ENCODE data around the gene TMEM190.
"Not testable (repeated sequence)": the region's sequence is repeated elsewhere in the genome, so short reads cannot be mapped to it uniquely, and the experiment has no call there.

Gene TMEM190

DNA sequence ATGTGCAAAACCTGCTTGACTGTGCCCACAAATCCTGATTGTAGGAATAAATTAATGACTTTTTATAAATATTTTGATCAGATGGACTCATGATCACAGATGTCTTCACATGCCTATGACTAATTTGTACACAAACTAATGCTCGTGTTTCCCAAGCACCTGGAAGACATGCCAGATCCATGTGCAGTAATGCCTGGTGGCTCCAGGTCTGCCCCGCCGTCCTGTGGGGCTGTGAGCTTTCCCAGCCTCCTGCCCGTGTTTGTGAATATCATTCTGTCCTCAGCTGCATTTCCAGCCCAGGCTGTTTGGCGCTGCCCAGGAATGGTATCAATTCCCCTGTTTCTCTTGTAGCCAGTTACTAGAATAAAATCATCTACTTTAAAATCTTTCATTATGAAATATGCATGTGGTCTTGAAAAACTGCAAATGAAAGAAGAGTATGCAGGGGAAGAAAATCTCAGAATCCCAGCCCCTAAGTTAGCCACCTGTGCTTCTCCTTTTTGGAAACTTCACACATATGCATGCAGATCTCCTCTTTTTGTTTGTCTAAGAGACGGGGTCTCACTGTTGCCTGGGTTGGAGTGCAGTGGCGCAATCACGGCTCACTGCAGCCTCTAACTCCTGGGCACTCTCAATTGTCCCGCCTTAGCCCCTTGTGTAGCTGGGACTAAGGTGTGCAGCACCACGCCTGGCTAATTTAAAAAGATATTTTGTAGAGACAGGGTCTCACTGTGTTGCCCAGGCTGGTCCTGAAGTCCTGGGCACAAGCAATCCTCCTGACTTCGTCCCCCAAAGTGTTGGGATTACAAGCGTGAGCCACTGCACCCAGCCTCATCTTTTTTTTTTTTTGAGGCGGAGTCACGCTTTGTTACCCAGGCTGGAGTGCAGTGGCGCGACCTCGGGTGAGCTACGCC lies 15.3 kb downstream of the TMEM190 start:
- no peak for DNase-seq

GRCh38 chr19:55392820-55393761 lies 16.5 kb downstream of the TMEM190 start:
- peak; percentile 41 for DNase-seq

DNA sequence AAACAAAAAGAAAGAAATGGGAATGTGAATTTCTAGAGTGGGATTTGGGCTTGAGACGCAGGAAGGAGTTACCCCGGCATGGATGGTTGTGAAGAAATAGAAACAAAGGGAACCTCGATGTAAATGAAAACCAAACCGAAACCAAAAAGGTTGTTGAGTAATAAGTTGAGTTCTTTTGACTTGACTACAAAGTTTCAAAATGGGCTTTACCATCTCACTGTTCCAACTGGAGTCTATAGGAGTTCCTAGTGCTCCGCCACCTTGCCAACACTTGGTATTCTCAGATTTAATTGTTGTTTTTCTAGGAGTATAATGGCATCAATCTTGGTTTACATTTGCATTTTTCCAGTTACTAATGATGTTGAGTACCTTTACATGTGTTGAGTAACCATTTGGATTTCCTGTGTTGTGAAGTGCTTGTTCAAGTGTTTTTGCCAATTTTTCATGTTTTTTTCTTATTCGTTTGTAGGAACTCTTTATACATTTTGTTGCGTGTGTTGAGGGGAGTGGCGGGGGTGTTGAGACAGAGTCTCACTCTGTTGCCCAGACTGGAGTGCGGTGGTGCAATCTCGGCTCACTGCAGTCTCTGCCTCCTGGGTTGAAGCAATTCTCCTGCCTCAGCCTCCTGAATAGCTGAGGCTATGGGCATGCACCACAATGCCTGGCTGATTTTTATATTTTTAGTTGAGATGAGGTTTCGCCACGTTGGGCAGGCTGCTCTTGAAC lies 21.7 kb downstream of the TMEM190 start:
- DNase-seq: no peak

DNA sequence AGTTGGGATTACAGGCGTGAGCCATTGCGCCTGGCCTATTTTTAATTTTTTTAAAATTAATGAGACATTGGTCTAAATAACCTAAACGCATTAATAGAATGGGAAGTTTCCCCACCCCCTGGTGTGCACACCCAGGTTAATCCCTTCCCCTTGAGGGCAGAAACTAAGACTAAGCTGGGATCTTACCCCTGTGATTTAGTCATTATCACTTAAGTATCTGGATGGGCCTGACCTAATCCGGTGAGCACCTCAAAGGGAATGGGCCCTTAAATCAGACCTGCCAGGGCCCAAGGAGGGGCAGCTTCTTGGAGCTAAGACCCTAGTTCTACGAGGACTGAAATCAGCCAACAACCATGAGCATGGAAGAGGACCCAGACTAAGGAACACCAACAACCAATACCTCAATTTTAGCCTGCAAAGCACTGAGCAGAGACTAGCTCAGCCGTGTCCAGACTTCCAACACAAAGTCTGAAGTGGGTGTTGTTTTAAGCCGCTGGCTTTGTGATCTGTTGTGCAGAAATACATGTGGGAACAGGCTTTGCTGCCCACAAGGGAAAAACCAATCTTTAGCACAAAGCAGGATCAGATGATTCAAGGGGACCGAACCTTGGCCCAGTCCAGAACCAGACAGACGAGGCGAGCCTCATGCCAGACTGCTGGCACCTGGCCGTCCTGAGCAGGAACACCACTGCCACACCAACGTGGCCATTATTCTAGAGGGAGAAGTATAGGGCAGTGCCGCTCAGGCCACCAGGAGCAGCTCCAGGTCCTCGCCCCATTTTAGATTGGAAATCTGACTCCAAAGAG lies 23.9 kb downstream of the TMEM190 start:
- DNase-seq: no peak

DNA sequence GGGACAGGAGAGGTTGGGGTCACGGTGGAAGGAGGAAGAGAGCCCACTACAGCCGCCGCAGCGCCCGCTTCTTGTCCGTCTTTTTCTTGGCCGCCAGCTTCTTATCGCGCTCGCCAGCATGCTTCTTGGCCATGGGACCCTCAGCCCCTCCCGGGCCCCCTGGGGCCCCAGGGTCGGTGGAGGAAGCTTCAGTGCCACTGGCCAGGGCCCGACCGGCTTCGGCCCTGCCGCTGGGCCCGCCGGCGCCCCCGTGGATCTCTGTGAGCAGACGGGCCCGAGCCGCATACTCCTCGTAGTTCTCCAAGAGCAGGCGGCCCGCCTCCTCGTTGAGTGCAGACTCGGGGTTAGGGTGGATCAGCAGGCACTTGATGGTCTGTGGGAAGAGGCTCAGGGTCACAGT lies 24.8 kb downstream of the TMEM190 start:
- DNase-seq: not testable (repeated sequence)

DNA sequence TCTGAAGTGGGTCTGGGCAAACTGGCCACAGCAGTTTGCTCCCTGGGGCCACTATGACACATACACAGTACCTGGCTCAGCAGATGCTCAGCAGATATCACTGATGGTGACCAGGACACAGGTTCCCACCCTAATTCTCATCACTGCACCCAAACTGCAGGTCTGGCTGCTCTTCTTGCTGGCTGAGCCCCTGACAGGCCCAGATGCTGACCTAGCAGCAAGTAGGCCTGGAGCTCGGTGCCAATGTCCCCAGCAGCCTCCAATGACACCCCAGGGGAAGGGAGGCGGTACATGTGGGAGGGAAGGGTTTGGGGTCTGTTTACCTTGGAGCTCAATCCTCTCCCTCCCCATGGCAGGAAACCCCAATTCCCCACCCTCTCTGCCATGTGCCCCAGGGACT lies 25.9 kb downstream of the TMEM190 start:
- no peak for DNase-seq

DNA sequence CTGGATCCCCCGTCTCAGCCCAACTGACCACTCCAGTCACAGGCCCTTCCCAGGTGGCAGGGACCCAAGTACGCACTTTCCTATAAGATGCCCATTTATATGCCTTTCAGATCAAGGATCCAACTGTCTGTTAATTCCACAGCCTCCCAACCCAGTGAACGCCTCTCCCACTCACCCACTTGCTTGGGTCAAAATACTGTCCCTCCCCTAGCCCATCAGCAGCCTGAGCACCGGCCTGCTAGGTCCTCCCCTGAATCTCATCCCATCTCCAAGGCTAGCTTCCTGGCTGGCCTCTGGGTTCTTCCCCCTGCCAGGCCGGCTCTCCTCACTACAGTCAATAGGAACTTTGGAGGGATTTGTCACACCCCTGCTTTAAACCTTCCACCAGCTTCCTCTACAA lies 29.0 kb downstream of the TMEM190 start:
- no peak for DNase-seq

DNA sequence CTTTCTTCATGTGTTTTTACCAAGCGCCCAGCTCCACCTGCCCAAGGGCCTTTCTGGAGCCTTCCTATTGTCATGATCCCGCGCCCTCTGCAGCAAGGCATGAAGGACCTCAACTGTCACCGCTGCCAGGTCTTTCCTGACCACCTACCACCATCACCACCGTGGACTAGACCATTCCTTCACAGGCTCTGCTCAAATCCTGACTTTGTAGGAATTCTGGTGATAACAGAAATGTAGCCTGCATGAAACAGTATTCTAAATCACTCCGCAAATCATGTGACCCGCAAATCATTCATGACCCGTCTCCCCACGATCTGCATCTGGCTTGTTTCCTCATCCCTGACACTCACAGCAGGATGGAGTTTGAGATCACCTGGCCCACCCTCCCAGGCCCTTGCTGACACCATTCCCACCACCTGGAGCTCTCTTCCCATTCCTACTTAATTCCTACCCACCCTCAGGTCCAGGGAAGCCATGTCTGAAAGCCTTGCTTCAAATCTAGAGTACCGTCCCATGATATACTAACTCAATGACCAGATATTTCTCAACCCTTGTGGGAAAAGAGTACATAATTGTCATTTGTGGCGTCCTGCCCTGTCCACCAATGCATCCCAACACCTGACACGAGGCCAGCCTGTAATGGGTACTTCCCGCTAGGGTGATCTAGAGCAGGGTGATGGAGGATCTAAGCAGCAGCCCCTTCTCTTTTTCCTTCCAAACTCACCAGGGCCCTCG lies 29.6 kb downstream of the TMEM190 start:
- no peak for DNase-seq

DNA sequence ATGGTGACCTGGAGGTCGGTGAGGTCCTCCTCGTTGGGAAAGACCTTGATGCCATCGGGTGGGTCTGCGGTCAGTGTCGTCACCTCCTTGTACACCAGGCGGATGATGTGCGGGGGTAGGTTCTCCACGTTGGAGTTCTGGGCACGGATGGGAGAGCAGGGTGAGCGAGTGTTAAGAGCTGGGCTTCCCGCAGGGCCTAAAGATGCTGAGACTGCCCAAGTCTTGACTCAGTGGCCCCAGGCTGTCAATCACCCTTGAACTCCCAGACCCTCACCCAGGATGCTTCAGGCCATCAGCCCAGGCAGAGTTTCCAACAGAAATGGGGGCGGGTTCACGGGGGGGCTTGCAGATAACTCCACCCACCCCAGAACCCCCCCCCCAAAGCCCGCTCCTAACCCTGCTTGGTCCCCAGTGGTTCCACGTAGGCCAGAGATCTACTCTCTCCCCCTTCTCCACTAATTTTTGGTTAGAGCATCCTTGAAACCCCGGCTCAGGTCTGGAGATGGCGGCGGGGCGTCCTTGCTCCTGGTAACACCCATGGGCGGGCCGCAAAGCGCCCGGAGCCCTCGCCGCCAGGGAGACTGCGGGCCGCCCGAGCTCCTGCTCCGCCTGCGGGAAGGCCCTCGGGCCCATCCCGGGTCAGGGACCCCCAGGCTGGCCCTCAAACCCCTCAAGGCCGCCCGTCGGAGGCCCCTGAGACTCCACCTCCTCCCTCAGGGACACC lies 30.4 kb downstream of the TMEM190 start:
- DNase-seq: no peak

DNA sequence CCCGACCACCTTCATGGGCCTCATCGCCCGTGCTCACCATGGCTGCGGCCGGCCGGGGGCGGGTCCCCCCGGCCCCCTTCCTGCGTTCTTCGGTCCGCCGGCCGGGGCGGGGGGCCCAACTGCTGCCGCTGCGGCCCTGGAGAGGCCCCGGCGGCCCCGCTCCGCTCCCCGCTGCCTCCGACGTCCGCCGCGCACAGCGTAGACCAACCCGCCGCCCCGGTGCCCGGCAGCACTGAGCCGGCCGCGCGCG lies 30.8 kb downstream of the TMEM190 start, which contains the start of gene UBE2S:
Gene UBE2S (minus strand): TSS at position 239 of the 250 bp plus-strand sequence. CDS start 199 bp downstream, at position 40.
- not testable (repeated sequence) for DNase-seq

- DNase-seq: peak; percentile 98
Measured at GRCh38 chr19:55407800-55408532, 31.3 kb downstream of the TMEM190 start.

- no peak for DNase-seq
Measured at GRCh38 chr19:55408533-55408872, 31.9 kb downstream of the TMEM190 start.

- not testable (repeated sequence) for DNase-seq
Measured at GRCh38 chr19:55409179-55409578, 32.6 kb downstream of the TMEM190 start.

DNA sequence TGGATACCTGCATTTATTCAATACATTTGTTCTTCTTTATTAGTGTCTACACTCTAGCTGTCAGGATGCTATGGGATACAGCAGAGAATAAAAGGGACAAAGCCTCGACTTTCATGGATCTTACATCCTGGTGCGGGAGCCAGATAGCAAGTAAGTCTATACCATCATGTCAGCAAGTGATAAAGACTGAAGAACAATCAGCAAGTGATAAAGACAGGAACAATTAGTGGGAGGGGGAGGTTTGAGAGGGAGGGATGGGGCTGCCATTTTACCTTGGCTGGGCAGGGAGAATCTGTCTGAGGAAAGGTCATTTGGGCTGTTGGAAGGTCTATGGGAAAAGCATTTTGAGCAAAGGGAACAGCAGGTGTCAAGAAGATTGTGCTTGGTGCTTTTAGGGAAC lies 33.5 kb downstream of the TMEM190 start:
- DNase-seq: no peak

GRCh38 chr19:55418185-55418584 lies 41.6 kb downstream of the TMEM190 start:
- peak; percentile 53 for DNase-seq

DNA sequence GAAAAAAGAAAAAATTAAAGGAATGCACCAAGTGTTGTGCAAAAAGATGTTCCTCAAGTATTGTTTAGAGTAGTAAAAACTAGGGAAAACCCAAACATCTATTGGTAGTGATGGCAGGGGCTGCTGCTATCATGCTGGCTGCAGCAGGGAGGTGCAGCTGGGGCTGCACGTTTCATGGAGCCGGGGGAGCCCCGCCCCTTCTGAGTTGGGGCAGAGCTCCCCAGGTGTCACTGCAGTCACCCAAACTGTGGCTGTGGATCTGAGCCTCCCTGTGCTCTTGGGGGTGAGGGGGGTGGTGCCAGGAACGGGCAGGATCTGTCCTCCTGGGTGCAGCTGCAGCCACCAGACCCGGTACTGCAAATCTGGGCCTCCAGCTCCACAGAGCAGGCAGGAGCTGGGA lies 42.5 kb downstream of the TMEM190 start:
- no peak for DNase-seq

DNA sequence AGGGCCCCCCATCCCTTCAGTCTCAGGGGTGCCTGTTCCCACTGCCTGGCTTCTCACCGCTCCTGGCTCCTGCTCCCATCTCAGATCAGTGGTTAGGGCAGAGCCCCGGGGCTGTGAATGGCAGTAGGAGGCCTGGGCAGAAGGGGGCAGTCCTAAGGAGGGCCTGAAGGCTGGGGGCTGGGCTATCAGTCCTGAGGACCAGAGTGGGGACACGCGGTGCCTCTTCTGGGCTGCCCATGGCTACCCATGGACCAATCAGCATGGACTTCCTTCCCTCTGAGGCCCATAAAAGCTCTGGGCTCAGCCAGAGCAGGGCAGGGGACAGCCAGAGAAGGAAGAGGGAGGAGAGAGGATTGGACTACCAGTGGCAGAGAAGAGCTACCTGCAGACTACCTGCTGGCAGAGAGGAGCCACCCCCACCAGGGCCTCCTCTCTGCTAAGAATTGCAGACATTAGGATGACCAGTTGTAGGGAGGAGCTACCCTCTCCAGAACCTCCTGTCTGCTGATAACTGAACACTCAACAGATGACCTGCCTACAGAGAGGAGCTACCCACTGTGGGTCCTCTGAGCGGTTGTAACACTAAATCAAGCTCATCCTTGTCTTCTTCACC lies 43.1 kb downstream of the TMEM190 start:
- DNase-seq: no peak

- DNase-seq: not testable (repeated sequence)
Measured at GRCh38 chr19:55421281-55421680, 44.7 kb downstream of the TMEM190 start.

DNA sequence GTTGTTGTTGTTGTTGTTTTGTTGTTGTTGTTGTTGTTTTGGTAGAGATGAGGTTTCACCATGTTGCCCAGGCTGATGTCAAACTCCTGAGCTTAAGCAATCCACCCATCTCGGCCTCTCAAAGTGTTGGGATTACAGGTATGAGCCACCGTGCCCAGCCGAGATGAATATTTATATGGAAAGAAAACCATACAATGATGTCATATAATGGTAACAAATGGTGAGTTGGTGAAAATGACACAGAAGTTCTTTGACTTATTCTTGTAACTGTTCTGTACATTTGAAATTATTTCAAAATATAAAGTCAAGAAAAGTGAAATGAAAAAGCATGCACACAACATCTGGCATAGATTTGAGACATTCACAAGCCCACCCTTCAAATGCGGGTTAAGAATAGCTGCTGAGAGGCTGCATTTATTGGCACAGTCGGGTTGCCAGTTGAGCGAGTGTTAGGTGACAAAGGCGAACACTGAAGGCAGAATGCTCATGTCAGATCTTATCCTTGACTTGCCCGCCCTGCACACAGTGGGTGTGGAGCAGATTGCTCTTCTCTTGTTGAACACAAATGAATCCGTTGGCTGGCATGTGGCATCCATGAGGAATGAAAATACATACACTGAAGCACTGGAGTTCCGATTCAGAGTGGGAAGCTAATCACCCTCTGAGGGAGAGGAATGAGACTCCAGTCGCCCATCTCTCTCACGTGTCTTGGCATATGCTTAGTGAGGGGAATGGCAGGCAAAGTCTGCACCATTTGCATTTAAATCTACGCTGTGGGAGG lies 46.8 kb downstream of the TMEM190 start:
- no peak for DNase-seq

Data from kidney glomerular epithelial cell (primary cell).